IPS DF 6.9 (cell line): Measurements from ENCODE around the gene TMEM9.

Experiments used
- DNase-seq: peaks from one replicate; pipeline ENCODE4 v3.0.0-alpha.2; 2013; ENCODE audit warnings: low read depth, low spot score
- H3K27ac ChIP-seq: one replicate; pipeline ENCODE4 v1.5.1; 2013; ENCODE audit warnings: low read length, control low read depth
- H3K27me3 ChIP-seq: 2 replicates; pipeline ENCODE4 v1.6.1; 2013; ENCODE audit warnings: mild to moderate bottlenecking, low read length; ENCODE audit not compliant: control insufficient read depth, insufficient read depth
- H3K36me3 ChIP-seq: 2 replicates; pipeline ENCODE4 v1.6.1; 2013; ENCODE audit warnings: low read length; ENCODE audit not compliant: control insufficient read depth, insufficient read depth
- H3K4me1 ChIP-seq: 2 replicates; pipeline ENCODE4 v1.6.1; 2013; ENCODE audit warnings: low read length; ENCODE audit not compliant: control insufficient read depth, insufficient read depth
- H3K4me3 ChIP-seq: 2 replicates; pipeline ENCODE4 v1.5.1; 2013; ENCODE audit warnings: mild to moderate bottlenecking, low read length
- H3K9me3 ChIP-seq: 2 replicates; pipeline ENCODE4 v1.6.1; 2013; ENCODE audit warnings: low read length, inconsistent platforms; ENCODE audit not compliant: control insufficient read depth, insufficient read depth
- WGBS: extraction: QIAGEN DNeasy Blood & Tissue Kit; methylation state at CpG from one replicate; pipeline ENCODE4 v1.1.7; 2013; ENCODE audit warnings: mixed read lengths, missing lambda C conversion rate; ENCODE audit not compliant: insufficient read length, insufficient coverage; 5-methylcytosine and 5-hydroxymethylcytosine counted together

The TMEM9 gene

GRCh38 chr1:201145816-201146215, 8.5 kb downstream of the TMEM9 start:
- Histone ChIP-seq H3K27ac (no peak overlapping the region), H3K36me3 (peaks cover 48% of the 10 kb centered on the region), H3K27me3 (no peaks in the 10 kb centered on the region), H3K4me3 (no peak overlapping the region), H3K9me3 (no peaks in the 10 kb centered on the region), H3K4me1 (no peaks in the 10 kb centered on the region)
- WGBS = no CpG with 5 or more reads among the region's 7 CpGs
- no peak for DNase-seq

- no peak for DNase-seq
These were observed 9.1 kb downstream of the TMEM9 start for GRCh38 chr1:201145132-201145531.

GRCh38 chr1:201144701-201145100, 9.6 kb downstream of the TMEM9 start:
- WGBS = no CpG with 5 or more reads among the region's 5 CpGs
- H3K36me3 ChIP-seq = peaks cover 50% of the 10 kb centered on the region
- no peak for DNase-seq
- H3K27ac ChIP-seq = no peak overlapping the region
- no peaks in the 10 kb centered on the region for H3K9me3 ChIP-seq
- H3K4me1 ChIP-seq = no peaks in the 10 kb centered on the region
- H3K4me3 ChIP-seq = no peak overlapping the region
- no peaks in the 10 kb centered on the region for H3K27me3 ChIP-seq

More at GRCh38 chr1:201145132-201145531, 9.1 kb downstream of the TMEM9 start:
- H3K27me3 ChIP-seq = no peaks in the 10 kb centered on the region
- no peaks in the 10 kb centered on the region for H3K9me3 ChIP-seq
- no peak overlapping the region for H3K27ac ChIP-seq
- H3K36me3 ChIP-seq = peaks cover 50% of the 10 kb centered on the region
- no CpG with 5 or more reads among the region's 3 CpGs for WGBS
- H3K4me1 ChIP-seq = no peaks in the 10 kb centered on the region
- no peak overlapping the region for H3K4me3 ChIP-seq

- DNase-seq = no peak
- H3K4me1 ChIP-seq = no peaks in the 10 kb centered on the region
- H3K27me3 ChIP-seq = no peaks in the 10 kb centered on the region
- no peaks in the 10 kb centered on the region for H3K9me3 ChIP-seq
- H3K4me3 ChIP-seq = no peak overlapping the region
- no peak overlapping the region for H3K27ac ChIP-seq
- no CpG with 5 or more reads among the region's 18 CpGs for WGBS
- peaks cover 50% of the 10 kb centered on the region for H3K36me3 ChIP-seq
These were observed 10.3 kb downstream of the TMEM9 start for GRCh38 chr1:201143726-201144635.

- peaks cover 44% of the 10 kb centered on the region for H3K36me3 ChIP-seq
- H3K9me3 ChIP-seq = no peaks in the 10 kb centered on the region
- H3K4me3 ChIP-seq = no peak overlapping the region
- 100% methylated on average over 3 of the region's 16 CpGs for whole genome bisulfite sequencing
- no peak for DNase-seq
- H3K27me3 ChIP-seq = no peaks in the 10 kb centered on the region
- H3K27ac ChIP-seq = no peak overlapping the region
- no peaks in the 10 kb centered on the region for H3K4me1 ChIP-seq
These were observed 11.2 kb downstream of the TMEM9 start for GRCh38 chr1:201142849-201143725.

GRCh38 chr1:201142011-201142848, 12.0 kb downstream of the TMEM9 start:
- no peak for DNase-seq
- WGBS = no CpG with 5 or more reads among the region's 16 CpGs
- H3K9me3 ChIP-seq = no peaks in the 10 kb centered on the region
- peaks cover 48% of the 10 kb centered on the region for H3K36me3 ChIP-seq
- H3K27me3 ChIP-seq = no peaks in the 10 kb centered on the region
- H3K4me3 ChIP-seq = no peak overlapping the region
- no peaks in the 10 kb centered on the region for H3K4me1 ChIP-seq
- H3K27ac ChIP-seq = no peak overlapping the region

- H3K9me3 ChIP-seq = no peaks in the 10 kb centered on the region
- H3K4me3 ChIP-seq = no peak overlapping the region
- H3K36me3 ChIP-seq = peaks cover 44% of the 10 kb centered on the region
- H3K27me3 ChIP-seq = no peaks in the 10 kb centered on the region
- H3K27ac ChIP-seq = no peak overlapping the region
- DNase-seq = no peak
- no peaks in the 10 kb centered on the region for H3K4me1 ChIP-seq
- WGBS = no CpG with 5 or more reads among the region's 5 CpGs
These were observed 12.9 kb downstream of the TMEM9 start for GRCh38 chr1:201141418-201141817.

GRCh38 chr1:201140941-201141260, 13.4 kb downstream of the TMEM9 start:
- DNase-seq = no peak
- H3K9me3 ChIP-seq = no peaks in the 10 kb centered on the region
- no peaks in the 10 kb centered on the region for H3K4me1 ChIP-seq
- no CpG with 5 or more reads among the region's 8 CpGs for WGBS
- H3K27me3 ChIP-seq = no peaks in the 10 kb centered on the region
- peaks cover 43% of the 10 kb centered on the region for H3K36me3 ChIP-seq
- no peak overlapping the region for H3K4me3 ChIP-seq
- H3K27ac ChIP-seq = no peak overlapping the region

GRCh38 chr1:201140235-201140940, 13.9 kb downstream of the TMEM9 start:
- no peaks in the 10 kb centered on the region for H3K4me1 ChIP-seq
- H3K9me3 ChIP-seq = no peaks in the 10 kb centered on the region
- H3K36me3 ChIP-seq = peaks cover 46% of the 10 kb centered on the region
- no peak for DNase-seq
- no CpG with 5 or more reads among the region's 10 CpGs for WGBS
- no peak overlapping the region for H3K27ac ChIP-seq
- H3K27me3 ChIP-seq = no peaks in the 10 kb centered on the region
- no peak overlapping the region for H3K4me3 ChIP-seq
